Neural progenitor cell (in vitro differentiated cells): ENCODE measurements around the gene NOS3. TPM values are rescaled to one million over a fixed set of nuclear protein-coding genes. Genes with fewer than 3 reads are reported as not detected.

Experiments used
- DNase-seq: peaks from one replicate; pipeline ENCODE4 v3.0.0-alpha.2; 2016; ENCODE audit warnings: low spot score
- H2AFZ ChIP-seq: fragments of 200-600 bp; sonication (generic); replicated peaks from 2 replicates; pipeline ENCODE4 v1.6.1; 2016; ENCODE audit warnings: antibody characterized with exemption
- H3F3A ChIP-seq: fragments of 200-600 bp; sonication (generic); 2 replicates; pipeline ENCODE4 v1.6.1; 2016; ENCODE audit warnings: antibody characterized with exemption, low read depth
- H3K27ac ChIP-seq: fragments of 200-600 bp; sonication (generic); 2 replicates; pipeline ENCODE4 v1.5.1; 2016; ENCODE audit warnings: mild to moderate bottlenecking
- H3K27me3 ChIP-seq: fragments of 200-600 bp; sonication (generic); 2 replicates; pipeline ENCODE4 v1.6.1; 2016; ENCODE audit warnings: mild to moderate bottlenecking, moderate library complexity
- H3K36me3 ChIP-seq: fragments of 200-600 bp; sonication (generic); 2 replicates; pipeline ENCODE4 v1.5.1; 2016
- H3K4me1 ChIP-seq: fragments of 200-600 bp; sonication (generic); 2 replicates; pipeline ENCODE4 v1.6.1; 2016; ENCODE audit warnings: mixed run types
- H3K4me2 ChIP-seq: fragments of 200-600 bp; sonication (generic); 2 replicates; pipeline ENCODE4 v1.6.1; 2016
- H3K4me3 ChIP-seq: fragments of 200-600 bp; sonication (generic); 2 replicates; pipeline ENCODE4 v1.5.1; 2016
- H3K79me2 ChIP-seq: fragments of 200-600 bp; sonication (generic); 2 replicates; pipeline ENCODE4 v1.6.1; 2016; ENCODE audit warnings: low read depth
- H3K9ac ChIP-seq: fragments of 200-600 bp; sonication (generic); 2 replicates; pipeline ENCODE4 v1.6.1; 2016
- H3K9me3 ChIP-seq: fragments of 200-600 bp; sonication (generic); 2 replicates; pipeline ENCODE4 v1.5.1; 2016; ENCODE audit warnings: low read depth
- H4K20me1 ChIP-seq: fragments of 200-600 bp; sonication (generic); 2 replicates; pipeline ENCODE4 v1.6.1; 2016; ENCODE audit warnings: low read depth
- H3K27ac Mint-ChIP-seq: 3 replicates; pipeline ENCODE4 v1.8.0; 2021; ENCODE audit warnings: mixed read lengths
- H3K27me3 Mint-ChIP-seq: 2 replicates; pipeline ENCODE4 v1.8.0; 2022; ENCODE audit warnings: low read depth, mild to moderate bottlenecking, inconsistent platforms, moderate library complexity, mixed read lengths; ENCODE audit not compliant: insufficient read depth
- H3K36me3 Mint-ChIP-seq: 3 replicates; pipeline ENCODE4 v1.8.0; 2021; ENCODE audit warnings: mixed read lengths
- H3K4me1 Mint-ChIP-seq: 3 replicates; pipeline ENCODE4 v1.8.0; 2021; ENCODE audit warnings: mixed read lengths
- H3K4me3 Mint-ChIP-seq: 3 replicates; pipeline ENCODE4 v1.8.0; 2021; ENCODE audit warnings: mild to moderate bottlenecking, moderate library complexity, mixed read lengths
- H3K9me3 Mint-ChIP-seq: 3 replicates; pipeline ENCODE4 v1.8.0; 2020; ENCODE audit warnings: mixed read lengths
- CTCF ChIP-seq: fragments of 200-600 bp; sonication (generic); IDR thresholded peaks from 2 replicates; pipeline ENCODE4 v1.5.1; 2017; ENCODE audit warnings: antibody characterized with exemption, mild to moderate bottlenecking
- EZH2 ChIP-seq: fragments of 200-600 bp; sonication (generic); IDR thresholded peaks from 2 replicates; pipeline ENCODE4 v1.6.1; 2017; ENCODE audit warnings: antibody characterized with exemption, mild to moderate bottlenecking, moderate library complexity
- EZH2phosphoT487 ChIP-seq: fragments of 200-600 bp; sonication (generic); IDR thresholded peaks from 2 replicates; pipeline ENCODE4 v1.6.1; 2017; ENCODE audit warnings: antibody characterized with exemption
- total RNA-seq: library from RNA; depleted of rRNA; stranded (reverse); fragments of >200 nt; gene quantifications from 2 replicates; pipeline ENCODE4 v1.2.3, GENCODE V29; 2015; ENCODE audit warnings: low replicate concordance

NOS3 gene
- total RNA-seq, 1 donor from 2014 or later: 1.3 TPM

- Histone ChIP-seq H3F3A (no peaks in the 10 kb centered on the region), H2AFZ (no peak overlapping the region), H3K4me2 (no peak overlapping the region), H3K9me3 (no peaks in the 10 kb centered on the region), H3K4me1 (peaks cover 19% of the 10 kb centered on the region), H3K27ac (no peak overlapping the region), H3K79me2 (no peaks in the 10 kb centered on the region), H3K27me3 (no peaks in the 10 kb centered on the region), H3K9ac (no peak overlapping the region), H3K4me3 (no peak overlapping the region), H3K36me3 (no peaks in the 10 kb centered on the region), H4K20me1 (no peaks in the 10 kb centered on the region)
- no peak for DNase-seq
- Mint-ChIP-seq H3K4me1 (peaks cover 32% of the 10 kb centered on the region), H3K9me3 (no peaks in the 10 kb centered on the region), H3K27me3 (peaks cover 17% of the 10 kb centered on the region), H3K36me3 (no peaks in the 10 kb centered on the region), H3K27ac (no peak overlapping the region), H3K4me3 (no peak overlapping the region)
- TF ChIP-seq EZH2phosphoT487 (no peak), EZH2 (no peak), CTCF (no peak)
These were observed 25.5 kb upstream of the NOS3 start for GRCh38 chr7:150965273-150965830.

- Histone ChIP-seq H4K20me1 (no peaks in the 10 kb centered on the region), H3K36me3 (no peaks in the 10 kb centered on the region), H3K9me3 (no peaks in the 10 kb centered on the region), H3K27me3 (no peaks in the 10 kb centered on the region), H3K27ac (no peak overlapping the region), H3F3A (peaks cover 4% of the 10 kb centered on the region), H3K4me2 (no peak overlapping the region), H3K4me3 (no peak overlapping the region), H3K79me2 (no peaks in the 10 kb centered on the region), H3K4me1 (peaks cover 26% of the 10 kb centered on the region), H2AFZ (no peak overlapping the region), H3K9ac (no peak overlapping the region)
- peaks cover 38% of the 10 kb centered on the region for H3K4me1 Mint-ChIP-seq
- TF ChIP-seq EZH2phosphoT487 (no peak), EZH2 (no peak), CTCF (peak; percentile 72)
- no peaks in the 10 kb centered on the region for H3K36me3 Mint-ChIP-seq
- no peak overlapping the region for H3K27ac Mint-ChIP-seq
- no peaks in the 10 kb centered on the region for H3K9me3 Mint-ChIP-seq
- DNase-seq: peak; percentile 86
- H3K27me3 Mint-ChIP-seq: peaks cover 17% of the 10 kb centered on the region
- no peak overlapping the region for H3K4me3 Mint-ChIP-seq
These were observed 24.8 kb upstream of the NOS3 start for GRCh38 chr7:150966002-150966401.

- Histone ChIP-seq H3K79me2 (no peaks in the 10 kb centered on the region), H3K9me3 (no peaks in the 10 kb centered on the region), H3F3A (peaks cover 8% of the 10 kb centered on the region), H3K27me3 (no peaks in the 10 kb centered on the region), H3K4me1 (peaks cover 39% of the 10 kb centered on the region), H3K27ac (no peak overlapping the region), H3K4me3 (no peak overlapping the region), H3K9ac (no peak overlapping the region), H3K36me3 (no peaks in the 10 kb centered on the region), H4K20me1 (no peaks in the 10 kb centered on the region), H2AFZ (no peak overlapping the region), H3K4me2 (no peak overlapping the region)
- peaks cover 17% of the 10 kb centered on the region for H3K27me3 Mint-ChIP-seq
- DNase-seq: no peak
- H3K36me3 Mint-ChIP-seq: no peaks in the 10 kb centered on the region
- no peak overlapping the region for H3K27ac Mint-ChIP-seq
- H3K4me3 Mint-ChIP-seq: no peak overlapping the region
- no peak for TF ChIP-seq EZH2
- H3K9me3 Mint-ChIP-seq: no peaks in the 10 kb centered on the region
- peaks cover 45% of the 10 kb centered on the region for H3K4me1 Mint-ChIP-seq
These were observed 23.5 kb upstream of the NOS3 start for GRCh38 chr7:150967349-150967748.

GRCh38 chr7:150968056-150968733 is 22.6 kb upstream of the NOS3 start:
- H3F3A ChIP-seq: peaks cover 8% of the 10 kb centered on the region
- H3K9me3 ChIP-seq: no peaks in the 10 kb centered on the region
- H3K36me3 ChIP-seq: no peaks in the 10 kb centered on the region
- no peaks in the 10 kb centered on the region for H3K9me3 Mint-ChIP-seq
- no peak for DNase-seq
- peaks cover 44% of the 10 kb centered on the region for H3K4me1 Mint-ChIP-seq
- no peak overlapping the region for H2AFZ ChIP-seq
- no peak overlapping the region for H3K27ac Mint-ChIP-seq
- no peaks in the 10 kb centered on the region for H3K79me2 ChIP-seq
- no peak overlapping the region for H3K4me2 ChIP-seq
- no peak overlapping the region for H3K9ac ChIP-seq
- H3K27me3 Mint-ChIP-seq: peaks cover 19% of the 10 kb centered on the region
- peaks cover under 1% of the 10 kb centered on the region for H3K36me3 Mint-ChIP-seq
- no peak overlapping the region for H3K4me3 Mint-ChIP-seq
- no peaks in the 10 kb centered on the region for H4K20me1 ChIP-seq
- TF ChIP-seq EZH2phosphoT487: no peak
- no peak for TF ChIP-seq EZH2
- TF ChIP-seq CTCF: no peak
- H3K4me1 ChIP-seq: peaks cover 40% of the 10 kb centered on the region
- no peak overlapping the region for H3K27ac ChIP-seq
- peaks cover 3% of the 10 kb centered on the region for H3K27me3 ChIP-seq
- H3K4me3 ChIP-seq: no peak overlapping the region
